ENCODE data around the gene NAT9. TPM values are rescaled to one million over a fixed set of nuclear protein-coding genes. Genes with fewer than 3 reads are reported as not detected.

Gene NAT9
- total and polyA plus RNA-seq, 2 donors (not counting 1 experiment from before 2014, with no cell fraction given), result 66.6 to 73.6 TPM

DNA sequence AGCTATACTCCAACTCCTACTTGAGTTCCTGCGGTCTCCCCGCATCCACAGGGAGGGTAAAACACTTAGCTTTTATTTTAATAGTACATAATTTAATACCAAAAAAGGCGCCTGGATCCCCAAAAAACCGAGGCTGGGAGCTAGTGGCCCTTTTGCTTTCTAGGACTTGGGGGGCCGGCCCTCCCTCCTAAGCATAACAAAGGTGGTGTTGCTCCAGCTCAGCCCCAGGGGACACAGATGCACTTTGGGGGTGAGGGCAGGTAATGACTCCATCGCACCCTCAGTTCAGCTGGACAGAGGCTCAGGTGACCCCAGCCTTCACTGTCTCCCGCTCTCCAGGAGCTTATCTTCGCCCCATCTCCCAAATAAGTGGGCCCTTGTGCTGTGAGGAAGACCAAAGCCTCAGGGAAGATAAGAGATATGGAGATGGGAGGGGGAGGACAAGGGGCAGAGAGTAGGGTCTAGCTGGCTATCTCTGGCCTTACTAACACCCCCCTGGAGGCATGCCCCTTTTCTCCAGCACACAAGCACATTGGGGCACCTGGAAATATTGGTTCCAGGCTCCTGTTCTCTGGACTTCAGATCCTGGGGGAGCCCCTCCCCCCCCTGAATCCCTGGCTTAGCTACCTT is 30.5 kb downstream of the NAT9 start:
- intact Hi-C loops (cut with micrococcal nuclease), result no loop called here
- Histone ChIP-seq H3K27ac (ENCODE audit: low read length in 2 of 2) (no peak overlapping the region), H2AFZ (ENCODE audit: insufficient read depth, low read depth, low read length, poor library complexity, severe bottlenecking) (no peak overlapping the region), H3K4me3 (ENCODE audit: control extremely low read depth in 1 of 5, extremely low read depth in 1 of 5, insufficient read depth in 1 of 5, low read depth in 2 of 5, low read length in 4 of 5) (no peak overlapping the region), H4K20me1 (ENCODE audit: control insufficient read depth, insufficient read depth, low read length, poor library complexity, severe bottlenecking) (peaks cover 20% of the 10 kb centered on the region), H3K27me3 (replicated peaks in 1 of 4; ENCODE audit: control extremely low read depth in 1 of 4, control insufficient read depth in 3 of 4, insufficient read depth in 4 of 4, low read length in 3 of 4) (no peaks in the 10 kb centered on the region), H3K79me2 (ENCODE audit: control insufficient read depth, insufficient read depth, low read length) (peaks cover 43% of the 10 kb centered on the region), H3K4me1 (ENCODE audit: control insufficient read depth in 2 of 2, insufficient read depth in 2 of 2, low read length in 2 of 2) (peaks cover 62 to 75% of the 10 kb centered on the region in 2 donors), H3K9me3 (ENCODE audit: control extremely low read depth in 1 of 3, control insufficient read depth in 2 of 3, insufficient read depth in 1 of 3, low read length in 2 of 3) (no peaks in the 10 kb centered on the region), H3K4me2 (replicated peaks; ENCODE audit: low read depth, low read length, poor library complexity, severe bottlenecking) (no peak overlapping the region), H3K9ac (ENCODE audit: low read length) (no peak overlapping the region), H3K36me3 (replicated peaks in 1 of 2; ENCODE audit: control extremely low read depth in 1 of 2, control insufficient read depth in 1 of 2, extremely low read depth in 1 of 2, insufficient read depth in 2 of 2, low read length in 1 of 2) (no peaks in the 10 kb centered on the region)
- no CpG with 5 or more reads among the region's 8 CpGs for WGBS (ENCODE audit: insufficient coverage)
- CTCF ChIA-PET, result interaction anchor here (0.7 to 4.5 kb wide), 26 partner anchors 8 to 266 kb away, joined by 3 to 65 read pairs (median 8); partner anchors contain the start of genes GRIN2C, MRPL58 and RAB37
- Mint-ChIP-seq H3K9me3 (ENCODE audit: insufficient read depth) (no peaks in the 10 kb centered on the region), H3K4me3 (no peak overlapping the region), H3K27ac (no peak overlapping the region), H3K4me1 (peaks cover 58% of the 10 kb centered on the region), H3K27me3 (no peaks in the 10 kb centered on the region)
- TF ChIP-seq CTCF (IDR thresholded peaks at IDR 0.05) (no peak), EZH2 (IDR thresholded peaks at IDR 0.05; ENCODE audit: borderline replicate concordance, insufficient read depth, low read depth, low read length, poor library complexity, severe bottlenecking) (no peak)
- DNase-seq (no peak), ATAC-seq (ENCODE audit: low read depth) (no peak)
- POLR2A ChIA-PET, result interaction anchor here (0.5 to 3.7 kb wide), 6 partner anchors 9 to 125 kb away, joined by 4 to 43 read pairs (median 5); partner anchors contain the start of genes NAT9 and RAB37

Data from B cell (primary cell).